Liver (tissue), 9 donors: ENCODE measurements around the gene HSPBAP1. TPM values are rescaled to one million over a fixed set of nuclear protein-coding genes. Genes with fewer than 3 reads are reported as not detected.

ENCODE experiments used
- DNase-seq: peaks from one replicate; pipeline ENCODE4 v3.0.0-alpha.2; 2017; ENCODE audit warnings: low spot score
- H3K27ac ChIP-seq, 2 donors: one replicate each; pipeline ENCODE4 v1.7.0; 2013; ENCODE audit warnings: inconsistent platforms in 2 of 2, low read length in 2 of 2, control low read depth in 1 of 2, low read depth in 1 of 2, mild to moderate bottlenecking in 1 of 2
- H3K27me3 ChIP-seq, 4 donors: one replicate each; pipeline versions ENCODE4 v1.6.1 to v1.7.0; 2013; ENCODE audit warnings: low read length in 3 of 4, inconsistent platforms in 1 of 4, mild to moderate bottlenecking in 1 of 4, moderate library complexity in 1 of 4; ENCODE audit not compliant: control insufficient read depth in 4 of 4, insufficient read depth in 4 of 4
- H3K36me3 ChIP-seq, 4 donors: one replicate each; pipeline versions ENCODE4 v1.6.1 to v1.7.0; 2013; ENCODE audit warnings: low read length in 3 of 4, mild to moderate bottlenecking in 3 of 4, low read depth in 1 of 4, moderate library complexity in 1 of 4; ENCODE audit not compliant: control insufficient read depth in 4 of 4, insufficient read depth in 3 of 4
- H3K4me1 ChIP-seq, 4 donors: one replicate each; pipeline versions ENCODE4 v1.6.1 to v1.7.0; 2013; ENCODE audit warnings: low read length in 3 of 4, mild to moderate bottlenecking in 3 of 4, moderate library complexity in 1 of 4; ENCODE audit not compliant: control insufficient read depth in 4 of 4, insufficient read depth in 4 of 4
- H3K4me3 ChIP-seq, 3 donors: one replicate each; pipeline versions ENCODE4 v1.6.1 to v1.7.0; 2013; ENCODE audit warnings: low read length in 3 of 3, control low read depth in 1 of 3, low read depth in 1 of 3, mild to moderate bottlenecking in 1 of 3
- H3K9ac ChIP-seq, 2 donors: one replicate each; pipeline ENCODE4 v1.7.0; 2013; ENCODE audit warnings: low read length in 2 of 2, mild to moderate bottlenecking in 2 of 2, moderate library complexity in 2 of 2, control low read depth in 1 of 2, low read depth in 1 of 2
- H3K9me3 ChIP-seq, 4 donors: one replicate each; pipeline versions ENCODE4 v1.6.1 to v1.7.0; 2013; ENCODE audit warnings: low read length in 3 of 4; ENCODE audit not compliant: control insufficient read depth in 4 of 4
- ATF3 ChIP-seq: IDR thresholded peaks from 2 replicates; pipeline ENCODE4 v1.6.1; 2016; ENCODE audit warnings: antibody characterized with exemption
- EGR1 ChIP-seq, 2 donors: IDR thresholded peaks; 2 replicates each; pipeline ENCODE4 v1.6.1; 2016 to 2018; ENCODE audit warnings: antibody characterized with exemption in 2 of 2, low read depth in 2 of 2
- FOXA1 ChIP-seq: IDR thresholded peaks from 2 replicates; pipeline ENCODE4 v1.6.1; 2016; ENCODE audit warnings: antibody characterized with exemption
- FOXA2 ChIP-seq: IDR thresholded peaks from 2 replicates; pipeline ENCODE4 v1.6.1; 2016; ENCODE audit warnings: antibody characterized with exemption
- GABPA ChIP-seq, 2 donors: IDR thresholded peaks in 1 of 2; conservative IDR thresholded peaks in 1 of 2; 2 replicates each; pipeline ENCODE4 v1.6.1; 2016; ENCODE audit warnings: antibody characterized with exemption in 2 of 2, mild to moderate bottlenecking in 1 of 2, moderate library complexity in 1 of 2
- HNF4A ChIP-seq, 2 donors: conservative IDR thresholded peaks; 2 replicates each; pipeline ENCODE4 v1.6.1; 2016; ENCODE audit warnings: antibody characterized with exemption in 2 of 2, mild to moderate bottlenecking in 2 of 2
- HNF4G ChIP-seq: IDR thresholded peaks from 2 replicates; pipeline ENCODE4 v1.6.1; 2016; ENCODE audit warnings: antibody characterized with exemption
- JUND ChIP-seq, 2 donors: IDR thresholded peaks; 2 replicates each; pipeline ENCODE4 v1.6.1; 2016; ENCODE audit warnings: antibody characterized with exemption in 2 of 2
- MAX ChIP-seq: IDR thresholded peaks from 2 replicates; pipeline ENCODE4 v1.6.1; 2016; ENCODE audit warnings: antibody characterized with exemption
- NR2F2 ChIP-seq: IDR thresholded peaks from 2 replicates; pipeline ENCODE4 v1.6.1; 2016; ENCODE audit warnings: antibody characterized with exemption
- RAD21 ChIP-seq, 2 donors: IDR thresholded peaks; 2 replicates each; pipeline ENCODE4 v1.6.1; 2016; ENCODE audit warnings: antibody characterized with exemption in 2 of 2, mild to moderate bottlenecking in 2 of 2
- REST ChIP-seq: IDR thresholded peaks from 2 replicates; pipeline ENCODE4 v1.6.1; 2016; ENCODE audit warnings: antibody characterized with exemption, mild to moderate bottlenecking
- RXRA ChIP-seq, 2 donors: IDR thresholded peaks; 2 replicates each; pipeline ENCODE4 v1.6.1; 2017 to 2018; ENCODE audit warnings: antibody characterized with exemption in 2 of 2, mild to moderate bottlenecking in 1 of 2
- SP1 ChIP-seq: IDR thresholded peaks from 2 replicates; pipeline ENCODE4 v1.6.1; 2018; ENCODE audit warnings: antibody characterized with exemption, mild to moderate bottlenecking
- TAF1 ChIP-seq: conservative IDR thresholded peaks from 2 replicates; pipeline ENCODE4 v1.6.1; 2016; ENCODE audit warnings: antibody characterized with exemption, mild to moderate bottlenecking
- YY1 ChIP-seq: IDR thresholded peaks from 2 replicates; pipeline ENCODE4 v1.6.1; 2016; ENCODE audit warnings: antibody characterized with exemption, mild to moderate bottlenecking
- ZBTB33 ChIP-seq: IDR thresholded peaks from 2 replicates; pipeline ENCODE4 v1.6.1; 2016; ENCODE audit warnings: antibody characterized with exemption
- WGBS: extraction: QIAGEN DNeasy Blood & Tissue Kit; methylation state at CpG from one replicate; pipeline ENCODE4 v1.1.7; 2013; 5-methylcytosine and 5-hydroxymethylcytosine counted together
- polyA plus RNA-seq, 2 donors: library from polyadenylated mRNA; stranded (reverse) in 1 of 2; unstranded in 1 of 2; fragments of 200-250 nt in 1 of 2; fragments of >200 nt in 1 of 2; fragmentation: Nextera tagmentation in 1 of 2; extraction: Ambion mirVana in 1 of 2; gene quantifications; one replicate each; pipeline versions ENCODE4 v1.2.1 to v1.2.3, GENCODE V29; 2013 to 2015
- total RNA-seq, 2 donors: library from RNA; depleted of rRNA; stranded (reverse); fragments of >200 nt; gene quantifications; one replicate each; pipeline ENCODE4 v1.2.3, GENCODE V29; 2014
- TF ChIP-seq, protein P1 (sequence below): fragments of 150-350 bp; IDR thresholded peaks from 2 replicates; pipeline ENCODE4 v1.5.1; 2017; ENCODE audit warnings: improper control_type of control experiment, low read depth, low read length; ENCODE audit not compliant: missing input control
- donor health status: healthy.
- donor health status: healthy.
- donor health status: healthy.
- donor health status: healthy.
- donor health status: healthy.

The HSPBAP1 gene
- total and polyA plus RNA-seq, 4 donors = 2.2 to 5.3 (median 3.9) TPM

DNA sequence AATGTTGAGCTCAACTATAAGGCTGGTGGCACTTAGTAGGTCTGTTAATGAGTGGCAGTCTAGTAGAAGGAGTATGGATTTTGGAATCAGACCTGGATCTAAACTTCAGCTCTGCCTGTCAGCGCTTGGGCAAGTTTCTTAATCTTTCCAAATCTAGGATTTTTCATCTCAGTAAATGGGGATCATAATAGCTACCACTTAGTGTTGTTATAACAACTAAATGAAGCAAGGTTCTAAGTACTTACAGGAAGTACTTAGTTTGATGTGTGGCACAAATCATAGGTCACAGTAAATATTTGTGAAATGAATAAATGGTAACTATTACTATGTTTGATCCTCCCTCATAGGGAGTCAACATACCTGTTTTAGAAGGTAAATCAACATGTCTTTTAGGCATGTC lies 32.6 kb upstream of the HSPBAP1 start:
- H3K4me3 ChIP-seq = no peak overlapping the region
- H3K9ac ChIP-seq = no peak overlapping the region
- H3K27ac ChIP-seq = no peak overlapping the region
- H3K36me3 ChIP-seq = peaks cover 0 to 9% (median under 1%) of the 10 kb centered on the region in 4 donors
- H3K9me3 ChIP-seq = no peaks in the 10 kb centered on the region
- WGBS = 100% methylated on average over 1 of the region's 1 CpG
- H3K4me1 ChIP-seq = no peaks in the 10 kb centered on the region
- no peaks in the 10 kb centered on the region for H3K27me3 ChIP-seq
- DNase-seq = no peak
- TF ChIP-seq TAF1 (no peak), HNF4G (no peak), JUND (IDR thresholded peaks at IDR 0.05) (no peak), FOXA2 (no peak), YY1 (no peak), ATF3 (no peak), ZBTB33 (no peak), RXRA (IDR thresholded peaks at IDR 0.05) (no peak), MAX (no peak), GABPA (IDR thresholded peaks at IDR 0.05 in 1 of 2, conservative IDR thresholded peaks at IDR 0.05 in 1 of 2) (no peak), SP1 (no peak), NR2F2 (no peak), FOXA1 (no peak), EGR1 (IDR thresholded peaks at IDR 0.05; ENCODE audit: low read depth in 2 of 2) (no peak), RAD21 (IDR thresholded peaks at IDR 0.05) (no peak), REST (no peak), HNF4A (conservative IDR thresholded peaks at IDR 0.05) (no peak)
- TF ChIP-seq, protein P1, sequence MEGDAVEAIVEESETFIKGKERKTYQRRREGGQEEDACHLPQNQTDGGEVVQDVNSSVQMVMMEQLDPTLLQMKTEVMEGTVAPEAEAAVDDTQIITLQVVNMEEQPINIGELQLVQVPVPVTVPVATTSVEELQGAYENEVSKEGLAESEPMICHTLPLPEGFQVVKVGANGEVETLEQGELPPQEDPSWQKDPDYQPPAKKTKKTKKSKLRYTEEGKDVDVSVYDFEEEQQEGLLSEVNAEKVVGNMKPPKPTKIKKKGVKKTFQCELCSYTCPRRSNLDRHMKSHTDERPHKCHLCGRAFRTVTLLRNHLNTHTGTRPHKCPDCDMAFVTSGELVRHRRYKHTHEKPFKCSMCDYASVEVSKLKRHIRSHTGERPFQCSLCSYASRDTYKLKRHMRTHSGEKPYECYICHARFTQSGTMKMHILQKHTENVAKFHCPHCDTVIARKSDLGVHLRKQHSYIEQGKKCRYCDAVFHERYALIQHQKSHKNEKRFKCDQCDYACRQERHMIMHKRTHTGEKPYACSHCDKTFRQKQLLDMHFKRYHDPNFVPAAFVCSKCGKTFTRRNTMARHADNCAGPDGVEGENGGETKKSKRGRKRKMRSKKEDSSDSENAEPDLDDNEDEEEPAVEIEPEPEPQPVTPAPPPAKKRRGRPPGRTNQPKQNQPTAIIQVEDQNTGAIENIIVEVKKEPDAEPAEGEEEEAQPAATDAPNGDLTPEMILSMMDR = no peak
